ENCODE results near the gene EPS8L1. TPM values are rescaled to one million over a fixed set of nuclear protein-coding genes. Genes with fewer than 3 reads are reported as not detected.
"Not testable (repeated sequence)": the region's sequence is repeated elsewhere in the genome, so short reads cannot be mapped to it uniquely, and the experiment has no call there.

Gene EPS8L1
- total RNA-seq, 3 donors from 2014 or later (not counting 1 experiment from before 2014, with no cell fraction given): 8.8 to 15.7 (median 10.0) TPM

GRCh38 chr19:55036058-55036457 is 39.6 kb upstream of the EPS8L1 start:
- Histone ChIP-seq H3K9me3 (ENCODE audit: control insufficient read depth, insufficient read depth, low read length) (no peaks in the 10 kb centered on the region), H3K27me3 (ENCODE audit: control insufficient read depth, insufficient read depth, low read length) (no peaks in the 10 kb centered on the region), H3K27ac (ENCODE audit: low read length) (no peak overlapping the region), H3K36me3 (ENCODE audit: control insufficient read depth, insufficient read depth, low read length) (no peaks in the 10 kb centered on the region), H3K4me3 (ENCODE audit: low read length) (no peak overlapping the region), H3K4me1 (ENCODE audit: control insufficient read depth, insufficient read depth, low read length) (peaks cover under 1% of the 10 kb centered on the region)
- TF ChIP-seq CTCF (IDR thresholded peaks at IDR 0.05): no peak
- Mint-ChIP-seq H3K9me3 (no peaks in the 10 kb centered on the region), H3K36me3 (no peaks in the 10 kb centered on the region), H3K4me3 (no peak overlapping the region), H3K4me1 (peaks cover 7 to 14% of the 10 kb centered on the region in 2 donors), H3K27ac (no peak overlapping the region), H3K27me3 (ENCODE audit: low read depth in 2 of 2) (no peaks in the 10 kb centered on the region)
- WGBS (ENCODE audit: insufficient coverage): 100% methylated on average over 2 of the region's 2 CpGs
- ATAC-seq: peak in 1 of 3 donors; percentile 9
- no peak for DNase-seq
- intact Hi-C loops (cut with micrococcal nuclease): no loop called here

GRCh38 chr19:55037603-55038002 is 38.1 kb upstream of the EPS8L1 start:
- 91% methylated on average over 6 of the region's 6 CpGs for WGBS (ENCODE audit: insufficient coverage)
- intact Hi-C loops (cut with micrococcal nuclease); H3K36me3 Mint-ChIP-seq; H3K27ac Mint-ChIP-seq; H3K36me3 ChIP-seq (ENCODE audit: control insufficient read depth, insufficient read depth, low read length); H3K9me3 Mint-ChIP-seq; H3K27me3 Mint-ChIP-seq (ENCODE audit: low read depth in 2 of 2); H3K4me3 ChIP-seq (ENCODE audit: low read length); H3K27ac ChIP-seq (ENCODE audit: low read length); H3K4me3 Mint-ChIP-seq; H3K9me3 ChIP-seq (ENCODE audit: control insufficient read depth, insufficient read depth, low read length); DNase-seq; H3K27me3 ChIP-seq (ENCODE audit: control insufficient read depth, insufficient read depth, low read length); ATAC-seq: not testable (repeated sequence)
- peaks cover 16% of the 10 kb centered on the region for H3K4me1 ChIP-seq (ENCODE audit: control insufficient read depth, insufficient read depth, low read length)
- H3K4me1 Mint-ChIP-seq: peaks cover 21 to 29% of the 10 kb centered on the region in 2 donors

- WGBS (ENCODE audit: insufficient coverage): 83% methylated on average over 7 of the region's 12 CpGs
- intact Hi-C loops (cut with micrococcal nuclease); H3K4me3 Mint-ChIP-seq; DNase-seq; H3K27ac Mint-ChIP-seq; H3K36me3 Mint-ChIP-seq; ATAC-seq; H3K27me3 Mint-ChIP-seq (ENCODE audit: low read depth in 2 of 2); H3K9me3 Mint-ChIP-seq; H3K27ac ChIP-seq (ENCODE audit: low read length); H3K9me3 ChIP-seq (ENCODE audit: control insufficient read depth, insufficient read depth, low read length); H3K27me3 ChIP-seq (ENCODE audit: control insufficient read depth, insufficient read depth, low read length); H3K4me3 ChIP-seq (ENCODE audit: low read length): not testable (repeated sequence)
- H3K36me3 ChIP-seq (ENCODE audit: control insufficient read depth, insufficient read depth, low read length): peaks cover 20% of the 10 kb centered on the region
- peaks cover 17 to 24% of the 10 kb centered on the region in 2 donors for H3K4me1 Mint-ChIP-seq
- peaks cover 21% of the 10 kb centered on the region for H3K4me1 ChIP-seq (ENCODE audit: control insufficient read depth, insufficient read depth, low read length)
Measured at GRCh38 chr19:55040654-55041053, 35.0 kb upstream of the EPS8L1 start.

- peak overlapping the region; percentile 87 for H3K4me3 Mint-ChIP-seq
Measured at GRCh38 chr19:55041244-55041626, 34.4 kb upstream of the EPS8L1 start.

More at GRCh38 chr19:55041244-55041626, 34.4 kb upstream of the EPS8L1 start:
- Histone ChIP-seq H3K27me3 (ENCODE audit: control insufficient read depth, insufficient read depth, low read length) (no peaks in the 10 kb centered on the region), H3K27ac (ENCODE audit: low read length) (no peak overlapping the region), H3K4me3 (ENCODE audit: low read length) (no peak overlapping the region), H3K36me3 (ENCODE audit: control insufficient read depth, insufficient read depth, low read length) (peaks cover 20% of the 10 kb centered on the region), H3K4me1 (ENCODE audit: control insufficient read depth, insufficient read depth, low read length) (peaks cover 21% of the 10 kb centered on the region), H3K9me3 (ENCODE audit: control insufficient read depth, insufficient read depth, low read length) (no peaks in the 10 kb centered on the region)
- Mint-ChIP-seq H3K36me3 (no peaks in the 10 kb centered on the region), H3K9me3 (no peaks in the 10 kb centered on the region), H3K4me1 (peaks cover 17 to 24% of the 10 kb centered on the region in 2 donors), H3K27me3 (ENCODE audit: low read depth in 2 of 2) (no peaks in the 10 kb centered on the region), H3K27ac (peak overlapping the region; percentile 79)
- intact Hi-C loops (cut with micrococcal nuclease): no loop called here
- WGBS (ENCODE audit: insufficient coverage): 82% methylated on average over 10 of the region's 10 CpGs
- DNase-seq (no peak), ATAC-seq (no peak)
- TF ChIP-seq CTCF (IDR thresholded peaks at IDR 0.05): no peak

Measured in natural killer cell (primary cell).